H9 (cell line): ENCODE measurements around the gene CCL21. TPM values are rescaled to one million over a fixed set of nuclear protein-coding genes. Genes with fewer than 3 reads are reported as not detected.

ENCODE experiments used
- DNase-seq: peaks from one replicate; pipeline ENCODE4 v3.0.0-alpha.2; 2017
- H2AFZ ChIP-seq: one replicate; pipeline ENCODE4 v1.6.1; 2013; ENCODE audit warnings: mild to moderate bottlenecking, low read length, control low read depth, moderate library complexity
- H2AK5ac ChIP-seq: 2 replicates; pipeline ENCODE4 v1.6.1; 2013; ENCODE audit warnings: low read length, control low read depth, mixed read lengths; ENCODE audit not compliant: insufficient read length
- H2BK120ac ChIP-seq: one replicate; pipeline ENCODE4 v1.6.1; 2013; ENCODE audit warnings: low read depth, mild to moderate bottlenecking, low read length, control low read depth, inconsistent platforms; ENCODE audit not compliant: poor library complexity, severe bottlenecking
- H2BK12ac ChIP-seq: 2 replicates; pipeline ENCODE4 v1.6.1; 2013; ENCODE audit warnings: low read length, control low read depth, mixed read lengths, low read depth; ENCODE audit not compliant: insufficient read length
- H2BK15ac ChIP-seq: 2 replicates; pipeline ENCODE4 v1.6.1; 2013; ENCODE audit warnings: low read depth, low read length, control low read depth
- H2BK20ac ChIP-seq: one replicate; pipeline ENCODE4 v1.6.1; 2013; ENCODE audit warnings: low read depth, mild to moderate bottlenecking, low read length, control low read depth, inconsistent platforms; ENCODE audit not compliant: poor library complexity, severe bottlenecking
- H2BK5ac ChIP-seq: 2 replicates; pipeline ENCODE4 v1.6.1; 2013; ENCODE audit warnings: low read length, control low read depth, mixed read lengths; ENCODE audit not compliant: insufficient read length
- H3K14ac ChIP-seq: 2 replicates; pipeline ENCODE4 v1.6.1; 2013; ENCODE audit warnings: low read length, control low read depth; ENCODE audit not compliant: insufficient read depth
- H3K18ac ChIP-seq: 2 replicates; pipeline ENCODE4 v1.6.1; 2013; ENCODE audit warnings: low read depth, mild to moderate bottlenecking, mixed read lengths, low read length, control low read depth; ENCODE audit not compliant: insufficient read length
- H3K23ac ChIP-seq: 2 replicates; pipeline ENCODE4 v1.6.1; 2013; ENCODE audit warnings: low read length, control low read depth, mixed read lengths, low read depth; ENCODE audit not compliant: insufficient read length
- H3K23me2 ChIP-seq: 2 replicates; pipeline ENCODE4 v1.6.1; 2013; ENCODE audit warnings: low read depth, mild to moderate bottlenecking, mixed read lengths, low read length, control low read depth; ENCODE audit not compliant: insufficient read length, poor library complexity, severe bottlenecking
- H3K27ac ChIP-seq: 2 replicates; pipeline ENCODE4 v1.5.1; 2013; ENCODE audit warnings: low read length, control low read depth, mixed read lengths, low read depth; ENCODE audit not compliant: insufficient read length
- H3K27me3 ChIP-seq: 2 replicates; pipeline ENCODE4 v1.6.1; 2013; ENCODE audit warnings: low read length, control low read depth, inconsistent platforms; ENCODE audit not compliant: insufficient read depth
- H3K4ac ChIP-seq: 2 replicates; pipeline ENCODE4 v1.6.1; 2013; ENCODE audit warnings: low read depth, mild to moderate bottlenecking, control low read depth, inconsistent platforms, low read length, moderate library complexity
- H3K4me1 ChIP-seq: 2 replicates; pipeline ENCODE4 v1.6.1; 2013; ENCODE audit warnings: low read length, control low read depth, inconsistent platforms; ENCODE audit not compliant: insufficient read depth
- H3K4me2 ChIP-seq: 2 replicates; pipeline ENCODE4 v1.6.1; 2013; ENCODE audit warnings: low read length, control low read depth, mixed read lengths; ENCODE audit not compliant: insufficient read length, insufficient read depth
- H3K56ac ChIP-seq: 2 replicates; pipeline ENCODE4 v1.6.1; 2013; ENCODE audit warnings: low read depth, mild to moderate bottlenecking, mixed read lengths, low read length, control low read depth; ENCODE audit not compliant: insufficient read length
- H3K79me1 ChIP-seq: 2 replicates; pipeline ENCODE4 v1.6.1; 2013; ENCODE audit warnings: low read depth, mild to moderate bottlenecking, moderate library complexity, low read length, control low read depth, inconsistent platforms; ENCODE audit not compliant: insufficient read depth, poor library complexity, severe bottlenecking
- H3K79me2 ChIP-seq: 2 replicates; pipeline ENCODE4 v1.6.1; 2013; ENCODE audit warnings: low read length, control low read depth, inconsistent platforms; ENCODE audit not compliant: insufficient read depth
- H3K9ac ChIP-seq: 2 replicates; pipeline ENCODE4 v1.6.1; 2013; ENCODE audit warnings: low read length, control low read depth, mixed read lengths; ENCODE audit not compliant: insufficient read length; ENCODE audit errors: extremely low read depth
- H3K9me3 ChIP-seq: one replicate; pipeline ENCODE4 v1.6.1; 2013; ENCODE audit warnings: low read depth, low read length, inconsistent platforms; ENCODE audit not compliant: control insufficient read depth
- H3T11ph ChIP-seq: one replicate; pipeline ENCODE4 v1.6.1; 2013; ENCODE audit warnings: mild to moderate bottlenecking, low read length, control low read depth, inconsistent platforms
- H4K20me1 ChIP-seq: one replicate; pipeline ENCODE4 v1.6.1; 2013; ENCODE audit not compliant: control insufficient read depth, insufficient read length, insufficient read depth
- H4K5ac ChIP-seq: 2 replicates; pipeline ENCODE4 v1.6.1; 2013; ENCODE audit warnings: low read depth, mild to moderate bottlenecking, mixed read lengths, low read length, control low read depth; ENCODE audit not compliant: insufficient read length
- H4K8ac ChIP-seq: replicated peaks from 2 replicates; pipeline ENCODE4 v1.6.1; 2013; ENCODE audit warnings: low read length, control low read depth, mixed read lengths, low read depth; ENCODE audit not compliant: insufficient read length
- H4K91ac ChIP-seq: 2 replicates; pipeline ENCODE4 v1.6.1; 2013; ENCODE audit warnings: low read depth, mild to moderate bottlenecking, moderate library complexity, mixed read lengths, low read length, control low read depth; ENCODE audit not compliant: insufficient read length
- H3K27ac Mint-ChIP-seq, 3 experiments: 2 replicates in 2 of 3; 3 replicates in 1 of 3; pipeline ENCODE4 v1.8.0; 2020 to 2021; ENCODE audit warnings: mixed read lengths in 3 of 3, mild to moderate bottlenecking in 1 of 3, moderate library complexity in 1 of 3
- H3K27me3 Mint-ChIP-seq: 2 replicates; pipeline ENCODE4 v1.8.0; 2021; ENCODE audit warnings: low read depth, mild to moderate bottlenecking, moderate library complexity, mixed read lengths
- H3K36me3 Mint-ChIP-seq, 3 experiments: 2 replicates in 2 of 3; 3 replicates in 1 of 3; pipeline ENCODE4 v1.8.0; 2020 to 2021; ENCODE audit warnings: low read depth in 3 of 3, mixed read lengths in 3 of 3; ENCODE audit not compliant: insufficient read depth in 1 of 3
- H3K4me1 Mint-ChIP-seq, 2 experiments: 2 replicates each; pipeline ENCODE4 v1.8.0; 2020; ENCODE audit warnings: mixed read lengths in 2 of 2
- H3K4me3 Mint-ChIP-seq, 2 experiments: 2 replicates in 1 of 2; 3 replicates in 1 of 2; pipeline ENCODE4 v1.8.0; 2020 to 2021; ENCODE audit warnings: mild to moderate bottlenecking in 2 of 2, mixed read lengths in 2 of 2, moderate library complexity in 1 of 2
- H3K9me3 Mint-ChIP-seq, 2 experiments: 2 replicates in 1 of 2; 3 replicates in 1 of 2; pipeline ENCODE4 v1.8.0; 2020; ENCODE audit warnings: mild to moderate bottlenecking in 2 of 2, mixed read lengths in 2 of 2, moderate library complexity in 1 of 2
- WGBS: extraction: QIAGEN DNeasy Blood & Tissue Kit; methylation state at CpG from one replicate; pipeline ENCODE4 v1.1.7; 2013; ENCODE audit warnings: missing lambda C conversion rate, low lambda C conversion rate, mixed read lengths; ENCODE audit not compliant: insufficient read length; ENCODE audit errors: extremely low coverage; 5-methylcytosine and 5-hydroxymethylcytosine counted together
- total RNA-seq: library from RNA; stranded (reverse); gene quantifications from 2 replicates; pipeline ENCODE4 v1.2.1, GENCODE V29; 2021
- TF ChIP-seq, protein P1 (sequence below): fragments of 200-600 bp; sonication (generic); conservative IDR thresholded peaks from 3 replicates; pipeline ENCODE4 v1.8.0; 2021; ENCODE audit warnings: antibody characterized with exemption, mild to moderate bottlenecking

The CCL21 gene
- total RNA-seq, 1 experiment from 2014 or later, result not detected

GRCh38 chr9:34744295-34745221, 34.6 kb upstream of the CCL21 start:
- Histone ChIP-seq H3K4ac (no peak overlapping the region), H3K27ac (no peak overlapping the region), H2BK12ac (no peak overlapping the region), H3K14ac (no peak overlapping the region), H3K9ac (no peak overlapping the region), H2BK20ac (no peak overlapping the region), H2BK5ac (no peak overlapping the region), H3K23me2 (no peaks in the 10 kb centered on the region), H3K79me2 (no peaks in the 10 kb centered on the region), H3K4me1 (no peaks in the 10 kb centered on the region), H2BK120ac (no peak overlapping the region), H3K27me3 (no peaks in the 10 kb centered on the region), H2BK15ac (no peak overlapping the region), H3K56ac (no peak overlapping the region), H4K5ac (no peak overlapping the region), H2AFZ (no peak overlapping the region), H3K79me1 (no peaks in the 10 kb centered on the region), H3K23ac (no peak overlapping the region), H3K9me3 (no peaks in the 10 kb centered on the region), H4K91ac (no peak overlapping the region), H4K20me1 (no peaks in the 10 kb centered on the region), H3T11ph (no peak overlapping the region), H3K4me2 (no peak overlapping the region), H4K8ac (no peak overlapping the region), H2AK5ac (no peak overlapping the region), H3K18ac (no peak overlapping the region)
- H3K4me1 Mint-ChIP-seq, result no peaks in the 10 kb centered on the region
- H3K27ac Mint-ChIP-seq, result no peak overlapping the region
- H3K9me3 Mint-ChIP-seq, result peaks cover 3 to 8% of the 10 kb centered on the region in 2 experiments; a peak in 1 of 5 replicates
- H3K4me3 Mint-ChIP-seq, result no peak overlapping the region
- no peaks in the 10 kb centered on the region for H3K36me3 Mint-ChIP-seq
- no peaks in the 10 kb centered on the region; the same call in 1 of the 2 replicates for H3K27me3 Mint-ChIP-seq
- DNase-seq, result no peak
- WGBS, result no CpG with 5 or more reads among the region's 2 CpGs
- TF ChIP-seq, protein P1, sequence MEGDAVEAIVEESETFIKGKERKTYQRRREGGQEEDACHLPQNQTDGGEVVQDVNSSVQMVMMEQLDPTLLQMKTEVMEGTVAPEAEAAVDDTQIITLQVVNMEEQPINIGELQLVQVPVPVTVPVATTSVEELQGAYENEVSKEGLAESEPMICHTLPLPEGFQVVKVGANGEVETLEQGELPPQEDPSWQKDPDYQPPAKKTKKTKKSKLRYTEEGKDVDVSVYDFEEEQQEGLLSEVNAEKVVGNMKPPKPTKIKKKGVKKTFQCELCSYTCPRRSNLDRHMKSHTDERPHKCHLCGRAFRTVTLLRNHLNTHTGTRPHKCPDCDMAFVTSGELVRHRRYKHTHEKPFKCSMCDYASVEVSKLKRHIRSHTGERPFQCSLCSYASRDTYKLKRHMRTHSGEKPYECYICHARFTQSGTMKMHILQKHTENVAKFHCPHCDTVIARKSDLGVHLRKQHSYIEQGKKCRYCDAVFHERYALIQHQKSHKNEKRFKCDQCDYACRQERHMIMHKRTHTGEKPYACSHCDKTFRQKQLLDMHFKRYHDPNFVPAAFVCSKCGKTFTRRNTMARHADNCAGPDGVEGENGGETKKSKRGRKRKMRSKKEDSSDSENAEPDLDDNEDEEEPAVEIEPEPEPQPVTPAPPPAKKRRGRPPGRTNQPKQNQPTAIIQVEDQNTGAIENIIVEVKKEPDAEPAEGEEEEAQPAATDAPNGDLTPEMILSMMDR, result no peak
